Esophagus muscularis mucosa (tissue), 4 donors: ENCODE results near the gene RTRAF. TPM values are rescaled to one million over a fixed set of nuclear protein-coding genes. Genes with fewer than 3 reads are reported as not detected.

Experiments
- DNase-seq: peaks from one replicate; pipeline ENCODE4 v3.0.0-alpha.2; 2017; ENCODE audit errors: extremely low spot score
- H3K27ac ChIP-seq, 4 donors: fragments of 200-600 bp; sonication (generic); replicated peaks in 1 of 4; 1 replicate in 3 of 4; 2 replicates in 1 of 4; pipeline ENCODE4 v1.5.1; 2016 to 2019; ENCODE audit warnings: mild to moderate bottlenecking in 1 of 4
- H3K27me3 ChIP-seq, 4 donors: fragments of 200-600 bp; sonication (generic); one replicate each; pipeline versions ENCODE4 v1.5.1 to v1.6.0; 2016 to 2019
- H3K36me3 ChIP-seq, 4 donors: fragments of 200-600 bp; sonication (generic); one replicate each; pipeline ENCODE4 v1.5.1; 2016 to 2019
- H3K4me1 ChIP-seq, 4 donors: fragments of 200-600 bp; sonication (generic); one replicate each; pipeline ENCODE4 v1.5.1; 2016 to 2019
- H3K4me3 ChIP-seq, 4 donors: fragments of 200-600 bp; sonication (generic); 1 replicate in 2 of 4; 2 replicates in 2 of 4; pipeline ENCODE4 v1.5.1; 2016 to 2019; ENCODE audit warnings: mild to moderate bottlenecking in 4 of 4, moderate library complexity in 1 of 4
- H3K9me3 ChIP-seq, 4 donors: fragments of 200-600 bp; sonication (generic); 1 replicate in 3 of 4; 2 replicates in 1 of 4; pipeline ENCODE4 v1.5.1; 2016 to 2019
- CTCF ChIP-seq, 3 experiments: fragments of 200-600 bp in 2 of 3; fragments of 450-650 bp in 1 of 3; sonication (generic) in 2 of 3; IDR thresholded peaks; one replicate each; pipeline ENCODE4 v1.5.1; 2017 to 2019; ENCODE audit warnings: antibody characterized with exemption in 3 of 3, mild to moderate bottlenecking in 2 of 3, moderate library complexity in 1 of 3
- EP300 ChIP-seq: sonication (generic); formaldehyde crosslinking; IDR thresholded peaks from one replicate; pipeline ENCODE4 v1.6.1; 2017; ENCODE audit warnings: antibody characterized with exemption
- POLR2A ChIP-seq: fragments of 450-650 bp; IDR thresholded peaks from one replicate; pipeline ENCODE4 v1.6.1; 2017; ENCODE audit warnings: antibody characterized with exemption, moderate library complexity, mild to moderate bottlenecking, low read depth
- POLR2AphosphoS5 ChIP-seq, 2 donors: sonication (generic); formaldehyde crosslinking; IDR thresholded peaks; one replicate each; pipeline ENCODE4 v1.6.1; 2017; ENCODE audit warnings: antibody characterized with exemption in 2 of 2
- WGBS: methylation state at CpG from one replicate; pipeline ENCODE4 v1.1.5; 2018; 5-methylcytosine and 5-hydroxymethylcytosine counted together
- intact Hi-C: fragments of 100-400 bp; cut with DNase I; formaldehyde crosslinking; loops from one replicate; pipeline ENCODE4 v1.15.1; 2023
- total RNA-seq, 4 donors: library from RNA; depleted of rRNA; stranded (reverse); fragments of >200 nt; gene quantifications; one replicate each; pipeline versions ENCODE4 v1.1.0 to v1.2.1, GENCODE V29; 2016

The RTRAF gene
- total RNA-seq, 4 donors from 2014 or later: 66.4 to 122 (median 70.1) TPM

GRCh38 chr14:52012635-52013034 is 23.3 kb downstream of the RTRAF start:
- intact Hi-C loops: no loop called here
- no peaks in the 10 kb centered on the region for H3K9me3 ChIP-seq
- peaks cover 30 to 60% (median 40%) of the 10 kb centered on the region in 4 donors for H3K4me1 ChIP-seq
- no peak for DNase-seq
- no peaks in the 10 kb centered on the region for H3K27me3 ChIP-seq
- H3K27ac ChIP-seq: peak overlapping the region in 3 of 4 donors; percentile 3 to 55 (median 41)
- 41% methylated on average over 4 of the region's 4 CpGs for WGBS
- no peak overlapping the region for H3K4me3 ChIP-seq
- peaks cover 29 to 77% (median 60%) of the 10 kb centered on the region in 4 donors for H3K36me3 ChIP-seq
- TF ChIP-seq POLR2AphosphoS5 (IDR thresholded peaks at IDR 0.05): peak; percentile 12 to 39
- no peak for TF ChIP-seq EP300

- Histone ChIP-seq H3K4me1 (peaks cover 36 to 75% (median 38%) of the 10 kb centered on the region in 4 donors), H3K36me3 (peaks cover 29 to 76% (median 56%) of the 10 kb centered on the region in 4 donors), H3K4me3 (no peak overlapping the region), H3K27ac (peak overlapping the region in 1 of 4 donors; percentile 55), H3K27me3 (no peaks in the 10 kb centered on the region), H3K9me3 (no peaks in the 10 kb centered on the region)
- 78% methylated on average over 8 of the region's 11 CpGs for WGBS
- no peak for DNase-seq
- TF ChIP-seq POLR2AphosphoS5 (IDR thresholded peaks at IDR 0.05) (no peak), CTCF (IDR thresholded peaks at IDR 0.05) (no peak), EP300 (no peak), POLR2A (no peak)
- intact Hi-C loops: no loop called here
Measured at GRCh38 chr14:52013984-52014600, 24.7 kb downstream of the RTRAF start.

- DNase-seq: no peak
- no peaks in the 10 kb centered on the region for H3K27me3 ChIP-seq
- WGBS: 85% methylated on average over 15 of the region's 15 CpGs
- intact Hi-C loops: no loop called here
- peaks cover 36 to 80% (median 41%) of the 10 kb centered on the region in 4 donors for H3K4me1 ChIP-seq
- no peak for TF ChIP-seq POLR2AphosphoS5 (IDR thresholded peaks at IDR 0.05)
- no peak for TF ChIP-seq POLR2A
- TF ChIP-seq EP300: no peak
- H3K36me3 ChIP-seq: peaks cover 31 to 76% (median 56%) of the 10 kb centered on the region in 4 donors
- H3K4me3 ChIP-seq: no peak overlapping the region
- H3K27ac ChIP-seq: no peak overlapping the region
- no peaks in the 10 kb centered on the region for H3K9me3 ChIP-seq
Measured at GRCh38 chr14:52014601-52015267, 25.4 kb downstream of the RTRAF start.

GRCh38 chr14:52015411-52016030 is 26.2 kb downstream of the RTRAF start:
- Histone ChIP-seq H3K36me3 (peaks cover 29 to 74% (median 52%) of the 10 kb centered on the region in 4 donors), H3K9me3 (no peaks in the 10 kb centered on the region), H3K4me3 (no peak overlapping the region), H3K27ac (no peak overlapping the region), H3K4me1 (peaks cover 31 to 78% (median 41%) of the 10 kb centered on the region in 4 donors), H3K27me3 (no peaks in the 10 kb centered on the region)
- intact Hi-C loops: no loop called here
- peak; percentile 32 to 51 (median 41) for TF ChIP-seq CTCF (IDR thresholded peaks at IDR 0.05)
- no peak for TF ChIP-seq POLR2AphosphoS5 (IDR thresholded peaks at IDR 0.05)
- 82% methylated on average over 8 of the region's 8 CpGs for WGBS
- no peak for DNase-seq

- no peaks in the 10 kb centered on the region for H3K27me3 ChIP-seq
- no peak overlapping the region for H3K4me3 ChIP-seq
- TF ChIP-seq CTCF (IDR thresholded peaks at IDR 0.05) (no peak), POLR2A (no peak), EP300 (no peak)
- intact Hi-C loops: no loop called here
- no peaks in the 10 kb centered on the region for H3K9me3 ChIP-seq
- peaks cover 45 to 73% (median 48%) of the 10 kb centered on the region in 4 donors for H3K4me1 ChIP-seq
- no peak overlapping the region for H3K27ac ChIP-seq
- WGBS: 85% methylated on average over 4 of the region's 4 CpGs
- peaks cover 18 to 55% (median 36%) of the 10 kb centered on the region in 4 donors for H3K36me3 ChIP-seq
- no peak for DNase-seq
Measured at GRCh38 chr14:52018252-52018651, 28.9 kb downstream of the RTRAF start.
